Activated naive CD4-positive, alpha-beta T cell treated with anti-CD3 and anti-CD28 coated beads, Interleukin-2, amount 50 U/mL, for 16 hours (primary cell): ENCODE results near the gene EN2.

ENCODE experiments used
- DNase-seq: peaks from one replicate; pipeline ENCODE4 v3.0.0-alpha.2; 2020

Gene EN2

DNA sequence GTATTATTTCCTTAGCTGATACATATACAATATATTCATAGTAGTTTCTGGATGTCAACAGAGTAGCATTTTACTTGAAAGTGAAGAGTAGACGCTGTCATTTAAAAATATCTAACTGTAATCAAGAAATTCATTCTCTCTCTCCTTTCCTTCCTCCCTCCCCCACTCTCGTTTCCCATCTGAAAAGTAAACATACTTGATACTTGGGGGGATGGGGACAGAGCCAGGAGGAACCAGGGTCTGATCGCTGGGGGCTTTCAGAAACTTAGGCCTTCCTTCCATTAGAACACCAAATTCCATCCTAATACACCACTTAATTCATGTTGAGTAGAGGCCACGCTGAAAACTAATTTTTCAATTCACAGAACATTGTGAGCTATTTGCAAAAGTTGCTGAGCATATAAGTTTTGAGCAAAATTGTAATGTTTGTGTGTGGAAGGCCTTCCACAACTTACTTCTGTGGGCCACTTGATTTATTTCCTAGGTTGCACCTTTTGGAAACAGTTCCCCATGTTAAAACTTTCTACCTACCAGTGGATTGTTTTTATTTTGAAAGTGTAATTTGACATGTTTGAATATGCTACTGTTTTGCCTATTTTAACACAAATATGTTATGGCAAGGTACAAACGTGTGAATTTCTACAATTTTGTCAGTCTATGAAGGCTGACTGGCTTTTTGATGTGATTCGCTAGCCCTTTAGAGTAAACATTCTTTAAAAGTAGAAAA, 53.2 kb downstream of the EN2 start:
- DNase-seq = no peak

DNA sequence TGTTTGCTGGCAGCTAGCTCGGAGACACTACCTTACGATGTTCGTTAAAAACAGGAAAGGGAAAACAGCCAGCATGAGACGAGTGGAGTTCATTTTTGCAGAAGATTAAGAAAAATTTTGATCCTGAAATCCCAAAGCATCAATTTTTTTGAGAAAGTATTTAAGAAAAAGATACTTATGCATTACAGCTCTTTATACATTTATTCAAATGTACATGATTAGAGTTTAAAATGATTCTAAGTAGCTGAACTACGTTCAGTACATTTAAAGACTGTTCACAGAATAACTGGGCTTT, 53.7 kb downstream of the EN2 start:
- no peak for DNase-seq

DNA sequence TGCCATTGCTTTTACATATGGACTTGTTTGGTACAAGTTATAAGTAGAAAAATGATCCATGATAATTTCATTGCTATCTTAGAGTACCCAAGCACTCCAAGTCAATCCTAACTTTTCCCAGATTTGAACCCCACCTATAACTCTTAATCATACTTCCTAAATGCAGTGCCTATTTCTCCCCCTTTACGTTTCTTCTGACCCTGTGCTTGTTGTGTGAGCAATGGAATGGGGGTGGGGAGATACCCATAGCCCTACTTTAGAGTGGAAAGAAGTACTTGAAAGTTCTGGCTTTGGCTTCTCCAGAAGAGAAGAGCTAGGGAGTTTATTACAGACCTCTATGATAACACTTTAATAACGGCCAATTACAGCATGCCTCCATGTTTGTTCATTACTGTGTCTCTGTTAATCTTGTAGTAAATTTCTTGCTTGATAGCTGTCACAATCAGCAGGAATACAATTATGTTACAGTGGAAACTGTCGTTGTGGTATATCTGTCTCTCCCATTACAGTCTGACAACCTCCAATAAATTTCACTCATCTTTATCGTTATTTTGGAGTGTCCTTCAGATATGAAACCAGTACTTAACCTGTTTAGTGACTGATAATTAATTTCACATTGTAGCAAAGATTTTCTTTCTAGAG, 54.4 kb downstream of the EN2 start:
- no peak for DNase-seq

DNA sequence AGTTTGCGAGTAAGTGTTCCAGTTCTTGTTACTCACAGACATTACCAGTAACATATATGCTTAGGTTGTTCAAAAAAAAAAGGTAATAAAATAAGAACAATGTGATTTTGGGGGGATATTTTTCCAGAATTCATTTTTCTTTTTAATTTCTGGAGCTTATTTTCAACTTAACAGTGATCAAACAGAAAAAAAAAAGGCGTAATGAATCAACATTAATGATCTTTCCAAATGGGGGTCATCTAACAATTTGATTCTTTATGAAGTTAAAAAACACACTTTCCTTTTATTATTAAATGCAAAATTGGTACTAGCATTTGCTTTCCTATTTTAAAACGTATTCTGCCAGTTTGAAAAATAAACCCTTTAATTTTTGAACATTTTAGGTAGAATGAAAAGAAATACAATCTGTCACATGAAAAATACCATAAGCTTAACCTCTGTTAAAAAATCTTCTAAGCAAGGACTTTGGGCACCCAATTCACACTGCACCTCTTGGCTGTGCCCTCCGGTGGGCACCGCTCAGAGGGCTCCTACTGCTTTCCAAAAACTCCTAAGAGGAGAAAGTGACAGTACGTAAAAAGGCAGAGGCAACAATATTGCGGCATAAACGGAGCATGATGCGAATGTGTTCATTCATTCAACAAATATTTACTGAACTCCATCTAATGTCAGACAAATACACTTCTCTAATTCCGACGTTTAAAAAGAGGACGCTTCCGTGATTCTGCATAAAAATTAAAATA, 55.8 kb downstream of the EN2 start:
- DNase-seq = no peak

DNA sequence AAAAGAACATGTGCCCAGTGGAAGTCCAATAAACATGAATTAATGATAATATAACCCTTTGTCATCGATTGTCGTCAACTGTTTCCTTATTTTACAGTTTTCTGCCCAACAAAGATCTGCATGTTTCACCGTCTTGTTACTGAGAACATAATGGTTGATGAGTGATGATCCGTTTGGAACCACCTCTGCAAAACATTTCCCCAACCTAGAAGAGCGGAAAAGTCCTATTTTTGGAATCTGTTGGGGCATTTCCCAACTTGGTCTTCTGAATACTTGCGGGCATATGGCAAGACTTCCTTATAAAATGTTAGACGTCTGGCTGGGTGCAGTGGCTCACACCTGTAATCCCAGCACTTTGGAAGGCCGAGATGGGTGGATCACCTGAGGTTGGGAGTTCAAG, 56.4 kb downstream of the EN2 start:
- DNase-seq = no peak
